Mammary epithelial cell (primary cell): ENCODE results near the gene NEDD1.

Source experiments
- CTCF ChIP-seq, 2 donors: IDR thresholded peaks in 1 of 2; conservative IDR thresholded peaks in 1 of 2; 2 replicates each; pipeline ENCODE4 v1.5.1; 2011 to 2012; ENCODE audit warnings: inconsistent platforms in 2 of 2, low read length in 2 of 2, mild to moderate bottlenecking in 2 of 2, control low read depth in 1 of 2, low read depth in 1 of 2; ENCODE audit not compliant: insufficient read depth in 1 of 2; ENCODE audit errors: extremely low read depth in 1 of 2
- EZH2 ChIP-seq: IDR thresholded peaks from 2 replicates; pipeline ENCODE4 v1.6.1; 2012; ENCODE audit warnings: low read length, inconsistent platforms, borderline replicate concordance

DNA sequence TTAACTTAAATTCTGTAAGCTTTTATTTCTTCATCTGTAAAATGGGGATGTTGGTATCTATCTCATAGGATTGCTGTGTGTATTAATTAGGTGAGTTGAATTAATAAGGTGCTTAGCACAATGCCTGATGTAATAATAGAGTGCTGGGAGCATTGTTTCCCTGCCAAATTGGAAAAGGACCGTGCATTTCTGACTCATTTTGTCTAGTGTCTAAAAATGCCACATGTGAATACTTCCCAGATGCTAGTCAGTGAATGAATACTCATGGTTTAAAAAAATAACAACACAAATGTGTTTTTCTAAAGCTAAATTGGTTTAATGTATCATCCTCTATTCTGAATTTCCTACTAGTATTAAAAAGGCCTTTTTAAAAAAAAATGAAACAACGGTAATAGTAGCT is 45.4 kb upstream of the NEDD1 start:
- TF ChIP-seq CTCF (conservative IDR thresholded peaks at IDR 0.05 in 1 of 2, IDR thresholded peaks at IDR 0.05 in 1 of 2; ENCODE audit: extremely low read depth in 1 of 2, insufficient read depth in 1 of 2, low read depth in 1 of 2, low read length in 2 of 2) = no peak
- TF ChIP-seq EZH2 = no peak
